ENCODE measurements around the gene PIM3. TPM values are rescaled to one million over a fixed set of nuclear protein-coding genes. Genes with fewer than 3 reads are reported as not detected.
A peak's percentile ranks its signal among the peaks of the same experiment; 100 is the strongest.

Gene PIM3
- total RNA-seq, 1 experiment from 2014 or later, result 86.3 TPM

- Mint-ChIP-seq H3K4me1 (ENCODE audit: low read depth, unreplicated experiment) (peaks cover 28% of the 10 kb centered on the region), H3K27ac (ENCODE audit: unreplicated experiment) (no peak overlapping the region), H3K27me3 (ENCODE audit: unreplicated experiment) (no peaks in the 10 kb centered on the region), H3K4me3 (ENCODE audit: low read depth, unreplicated experiment) (no peak overlapping the region), H3K36me3 (ENCODE audit: insufficient read depth, unreplicated experiment) (peaks cover 55% of the 10 kb centered on the region), H3K9me3 (ENCODE audit: low read depth, unreplicated experiment) (no peaks in the 10 kb centered on the region)
- intact Hi-C loops (cut with micrococcal nuclease; ENCODE audit: unreplicated experiment), result no loop called here
- DNase-seq, result no peak
- BruUV-seq (replicated peaks), result no TSS peak
- no peak for TF ChIP-seq CTCF (IDR thresholded peaks at IDR 0.05; ENCODE audit: unreplicated experiment)
- CTCF ChIA-PET, result no interaction called here
These were observed 2.7 kb upstream of the PIM3 start for GRCh38 chr22:49957826-49958365.

GRCh38 chr22:49958366-49958921 lies 2.1 kb upstream of the PIM3 start:
- no peak for DNase-seq
- no peaks in the 10 kb centered on the region for H3K27me3 Mint-ChIP-seq (ENCODE audit: unreplicated experiment)
- no peaks in the 10 kb centered on the region for H3K9me3 Mint-ChIP-seq (ENCODE audit: low read depth, unreplicated experiment)
- peaks cover 29% of the 10 kb centered on the region for H3K4me1 Mint-ChIP-seq (ENCODE audit: low read depth, unreplicated experiment)
- no peak for TF ChIP-seq CTCF (IDR thresholded peaks at IDR 0.05; ENCODE audit: unreplicated experiment)
- peak overlapping the region; percentile 76 for H3K4me3 Mint-ChIP-seq (ENCODE audit: low read depth, unreplicated experiment)
- CTCF ChIA-PET, result no interaction called here
- BruUV-seq (replicated peaks), result no TSS peak
- H3K36me3 Mint-ChIP-seq (ENCODE audit: insufficient read depth, unreplicated experiment), result peaks cover 55% of the 10 kb centered on the region
- intact Hi-C loops (cut with micrococcal nuclease; ENCODE audit: unreplicated experiment), result no loop called here
- H3K27ac Mint-ChIP-seq (ENCODE audit: unreplicated experiment), result peak overlapping the region; percentile 91

GRCh38 chr22:49958931-49959781 lies 1.4 kb upstream of the PIM3 start:
- Mint-ChIP-seq H3K4me3 (ENCODE audit: low read depth, unreplicated experiment) (peak overlapping the region; percentile 76), H3K27me3 (ENCODE audit: unreplicated experiment) (no peaks in the 10 kb centered on the region), H3K27ac (ENCODE audit: unreplicated experiment) (peak overlapping the region; percentile 91), H3K9me3 (ENCODE audit: low read depth, unreplicated experiment) (no peaks in the 10 kb centered on the region), H3K4me1 (ENCODE audit: low read depth, unreplicated experiment) (peaks cover 36% of the 10 kb centered on the region), H3K36me3 (ENCODE audit: insufficient read depth, unreplicated experiment) (peaks cover 59% of the 10 kb centered on the region)
- TF ChIP-seq CTCF (IDR thresholded peaks at IDR 0.05; ENCODE audit: unreplicated experiment), result no peak
- no TSS peak for BruUV-seq (replicated peaks)
- CTCF ChIA-PET, result interaction anchor here (0.6 to 1.5 kb wide), 3 partner anchors 11 to 71 kb away, joined by 3 to 5 read pairs (median 3); no protein-coding TSS in a partner anchor
- intact Hi-C loops (cut with micrococcal nuclease; ENCODE audit: unreplicated experiment), result no loop called here
- DNase-seq, result no peak

- Mint-ChIP-seq H3K4me3 (ENCODE audit: low read depth, unreplicated experiment) (peak overlapping the region; percentile 76), H3K27me3 (ENCODE audit: unreplicated experiment) (no peaks in the 10 kb centered on the region), H3K36me3 (ENCODE audit: insufficient read depth, unreplicated experiment) (peaks cover 65% of the 10 kb centered on the region), H3K27ac (ENCODE audit: unreplicated experiment) (peak overlapping the region; percentile 91), H3K4me1 (ENCODE audit: low read depth, unreplicated experiment) (peaks cover 36% of the 10 kb centered on the region), H3K9me3 (ENCODE audit: low read depth, unreplicated experiment) (no peaks in the 10 kb centered on the region)
- TF ChIP-seq CTCF (IDR thresholded peaks at IDR 0.05; ENCODE audit: unreplicated experiment), result no peak
- CTCF ChIA-PET, result interaction anchor here (0.6 to 1.5 kb wide), 4 partner anchors 12 to 71 kb away, joined by 3 to 5 read pairs (median 4); no protein-coding TSS in a partner anchor
- TSS peak; percentile 92 for BruUV-seq (replicated peaks)
- intact Hi-C loops (cut with micrococcal nuclease; ENCODE audit: unreplicated experiment), result no loop called here
- peak; percentile 68 for DNase-seq
These were observed 802 bp upstream of the PIM3 start for GRCh38 chr22:49959782-49960158.

All from Calu3 (cell line).